Body of pancreas (tissue), 4 donors: ENCODE measurements around the gene DTNA.

Experiments
- CTCF ChIP-seq, 7 experiments: fragments of 450-650 bp in 4 of 7; fragments of 200-600 bp in 3 of 7; sonication (generic) in 3 of 7; IDR thresholded peaks; one replicate each; pipeline ENCODE4 v1.5.1; 2016 to 2019; ENCODE audit warnings: antibody characterized with exemption in 7 of 7
- POLR2A ChIP-seq, 3 donors: fragments of 450-650 bp; IDR thresholded peaks; one replicate each; pipeline ENCODE4 v1.6.1; 2016; ENCODE audit warnings: antibody characterized with exemption in 3 of 3, mild to moderate bottlenecking in 2 of 3

- TF ChIP-seq CTCF (IDR thresholded peaks at IDR 0.05) = no peak
- TF ChIP-seq POLR2A (IDR thresholded peaks at IDR 0.05) = no peak
Observed at GRCh38 chr18:34752056-34752455, 42.0 kb downstream of the DTNA start.
